Measurements from ENCODE around the gene ACACA.

DNA sequence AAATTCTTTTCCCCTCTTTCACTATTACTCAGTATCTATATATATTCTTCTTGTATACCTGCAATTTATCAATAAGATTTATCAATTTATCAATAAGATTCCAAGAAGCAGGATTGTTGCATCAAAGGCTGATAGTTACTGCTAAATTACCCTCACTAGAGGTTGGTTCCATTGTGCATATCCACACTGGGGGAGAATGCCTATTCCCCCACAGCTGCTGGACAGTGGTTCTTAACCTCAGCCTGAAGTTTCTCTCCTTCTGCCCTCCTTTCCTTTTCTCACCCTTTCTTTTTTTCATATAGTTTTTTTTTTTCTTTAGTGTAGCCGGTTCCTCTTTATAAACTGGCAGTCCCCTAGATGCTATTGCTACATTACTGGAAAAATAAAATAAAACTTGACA, 24.6 kb downstream of the ACACA start:
- TF ChIP-seq GATA1 (IDR thresholded peaks at IDR 0.05; ENCODE audit: low read depth, low read length) (no peak), POLR2A (IDR thresholded peaks at IDR 0.05; ENCODE audit: low read length) (no peak)
